H9 (cell line): ENCODE results near the gene HAPLN1. TPM values are rescaled to one million over a fixed set of nuclear protein-coding genes. Genes with fewer than 3 reads are reported as not detected.

Experiments used
- DNase-seq: peaks from one replicate; pipeline ENCODE4 v3.0.0-alpha.2; 2017
- H2AFZ ChIP-seq: one replicate; pipeline ENCODE4 v1.6.1; 2013; ENCODE audit warnings: mild to moderate bottlenecking, low read length, control low read depth, moderate library complexity
- H2AK5ac ChIP-seq: 2 replicates; pipeline ENCODE4 v1.6.1; 2013; ENCODE audit warnings: low read length, control low read depth, mixed read lengths; ENCODE audit not compliant: insufficient read length
- H2BK120ac ChIP-seq: one replicate; pipeline ENCODE4 v1.6.1; 2013; ENCODE audit warnings: low read depth, mild to moderate bottlenecking, low read length, control low read depth, inconsistent platforms; ENCODE audit not compliant: poor library complexity, severe bottlenecking
- H2BK12ac ChIP-seq: 2 replicates; pipeline ENCODE4 v1.6.1; 2013; ENCODE audit warnings: low read length, control low read depth, mixed read lengths, low read depth; ENCODE audit not compliant: insufficient read length
- H2BK15ac ChIP-seq: 2 replicates; pipeline ENCODE4 v1.6.1; 2013; ENCODE audit warnings: low read depth, low read length, control low read depth
- H2BK20ac ChIP-seq: one replicate; pipeline ENCODE4 v1.6.1; 2013; ENCODE audit warnings: low read depth, mild to moderate bottlenecking, low read length, control low read depth, inconsistent platforms; ENCODE audit not compliant: poor library complexity, severe bottlenecking
- H2BK5ac ChIP-seq: 2 replicates; pipeline ENCODE4 v1.6.1; 2013; ENCODE audit warnings: low read length, control low read depth, mixed read lengths; ENCODE audit not compliant: insufficient read length
- H3K14ac ChIP-seq: 2 replicates; pipeline ENCODE4 v1.6.1; 2013; ENCODE audit warnings: low read length, control low read depth; ENCODE audit not compliant: insufficient read depth
- H3K18ac ChIP-seq: 2 replicates; pipeline ENCODE4 v1.6.1; 2013; ENCODE audit warnings: low read depth, mild to moderate bottlenecking, mixed read lengths, low read length, control low read depth; ENCODE audit not compliant: insufficient read length
- H3K23ac ChIP-seq: 2 replicates; pipeline ENCODE4 v1.6.1; 2013; ENCODE audit warnings: low read length, control low read depth, mixed read lengths, low read depth; ENCODE audit not compliant: insufficient read length
- H3K23me2 ChIP-seq: 2 replicates; pipeline ENCODE4 v1.6.1; 2013; ENCODE audit warnings: low read depth, mild to moderate bottlenecking, mixed read lengths, low read length, control low read depth; ENCODE audit not compliant: insufficient read length, poor library complexity, severe bottlenecking
- H3K27ac ChIP-seq: 2 replicates; pipeline ENCODE4 v1.5.1; 2013; ENCODE audit warnings: low read length, control low read depth, mixed read lengths, low read depth; ENCODE audit not compliant: insufficient read length
- H3K27me3 ChIP-seq: 2 replicates; pipeline ENCODE4 v1.6.1; 2013; ENCODE audit warnings: low read length, control low read depth, inconsistent platforms; ENCODE audit not compliant: insufficient read depth
- H3K4ac ChIP-seq: 2 replicates; pipeline ENCODE4 v1.6.1; 2013; ENCODE audit warnings: low read depth, mild to moderate bottlenecking, control low read depth, inconsistent platforms, low read length, moderate library complexity
- H3K4me1 ChIP-seq: 2 replicates; pipeline ENCODE4 v1.6.1; 2013; ENCODE audit warnings: low read length, control low read depth, inconsistent platforms; ENCODE audit not compliant: insufficient read depth
- H3K4me2 ChIP-seq: 2 replicates; pipeline ENCODE4 v1.6.1; 2013; ENCODE audit warnings: low read length, control low read depth, mixed read lengths; ENCODE audit not compliant: insufficient read length, insufficient read depth
- H3K56ac ChIP-seq: 2 replicates; pipeline ENCODE4 v1.6.1; 2013; ENCODE audit warnings: low read depth, mild to moderate bottlenecking, mixed read lengths, low read length, control low read depth; ENCODE audit not compliant: insufficient read length
- H3K79me1 ChIP-seq: 2 replicates; pipeline ENCODE4 v1.6.1; 2013; ENCODE audit warnings: low read depth, mild to moderate bottlenecking, moderate library complexity, low read length, control low read depth, inconsistent platforms; ENCODE audit not compliant: insufficient read depth, poor library complexity, severe bottlenecking
- H3K79me2 ChIP-seq: 2 replicates; pipeline ENCODE4 v1.6.1; 2013; ENCODE audit warnings: low read length, control low read depth, inconsistent platforms; ENCODE audit not compliant: insufficient read depth
- H3K9ac ChIP-seq: 2 replicates; pipeline ENCODE4 v1.6.1; 2013; ENCODE audit warnings: low read length, control low read depth, mixed read lengths; ENCODE audit not compliant: insufficient read length; ENCODE audit errors: extremely low read depth
- H3K9me3 ChIP-seq: one replicate; pipeline ENCODE4 v1.6.1; 2013; ENCODE audit warnings: low read depth, low read length, inconsistent platforms; ENCODE audit not compliant: control insufficient read depth
- H3T11ph ChIP-seq: one replicate; pipeline ENCODE4 v1.6.1; 2013; ENCODE audit warnings: mild to moderate bottlenecking, low read length, control low read depth, inconsistent platforms
- H4K20me1 ChIP-seq: one replicate; pipeline ENCODE4 v1.6.1; 2013; ENCODE audit not compliant: control insufficient read depth, insufficient read length, insufficient read depth
- H4K5ac ChIP-seq: 2 replicates; pipeline ENCODE4 v1.6.1; 2013; ENCODE audit warnings: low read depth, mild to moderate bottlenecking, mixed read lengths, low read length, control low read depth; ENCODE audit not compliant: insufficient read length
- H4K8ac ChIP-seq: replicated peaks from 2 replicates; pipeline ENCODE4 v1.6.1; 2013; ENCODE audit warnings: low read length, control low read depth, mixed read lengths, low read depth; ENCODE audit not compliant: insufficient read length
- H4K91ac ChIP-seq: 2 replicates; pipeline ENCODE4 v1.6.1; 2013; ENCODE audit warnings: low read depth, mild to moderate bottlenecking, moderate library complexity, mixed read lengths, low read length, control low read depth; ENCODE audit not compliant: insufficient read length
- H3K27ac Mint-ChIP-seq, 3 experiments: 2 replicates in 2 of 3; 3 replicates in 1 of 3; pipeline ENCODE4 v1.8.0; 2020 to 2021; ENCODE audit warnings: mixed read lengths in 3 of 3, mild to moderate bottlenecking in 1 of 3, moderate library complexity in 1 of 3
- H3K27me3 Mint-ChIP-seq: 2 replicates; pipeline ENCODE4 v1.8.0; 2021; ENCODE audit warnings: low read depth, mild to moderate bottlenecking, moderate library complexity, mixed read lengths
- H3K36me3 Mint-ChIP-seq, 3 experiments: 2 replicates in 2 of 3; 3 replicates in 1 of 3; pipeline ENCODE4 v1.8.0; 2020 to 2021; ENCODE audit warnings: low read depth in 3 of 3, mixed read lengths in 3 of 3; ENCODE audit not compliant: insufficient read depth in 1 of 3
- H3K4me1 Mint-ChIP-seq, 2 experiments: 2 replicates each; pipeline ENCODE4 v1.8.0; 2020; ENCODE audit warnings: mixed read lengths in 2 of 2
- H3K4me3 Mint-ChIP-seq, 2 experiments: 2 replicates in 1 of 2; 3 replicates in 1 of 2; pipeline ENCODE4 v1.8.0; 2020 to 2021; ENCODE audit warnings: mild to moderate bottlenecking in 2 of 2, mixed read lengths in 2 of 2, moderate library complexity in 1 of 2
- H3K9me3 Mint-ChIP-seq, 2 experiments: 2 replicates in 1 of 2; 3 replicates in 1 of 2; pipeline ENCODE4 v1.8.0; 2020; ENCODE audit warnings: mild to moderate bottlenecking in 2 of 2, mixed read lengths in 2 of 2, moderate library complexity in 1 of 2
- total RNA-seq: library from RNA; stranded (reverse); gene quantifications from 2 replicates; pipeline ENCODE4 v1.2.1, GENCODE V29; 2021
- TF ChIP-seq, protein P1 (sequence below): fragments of 200-600 bp; sonication (generic); conservative IDR thresholded peaks from 3 replicates; pipeline ENCODE4 v1.8.0; 2021; ENCODE audit warnings: antibody characterized with exemption, mild to moderate bottlenecking

Gene HAPLN1
- total RNA-seq, 1 experiment from 2014 or later = 0.22 TPM

DNA sequence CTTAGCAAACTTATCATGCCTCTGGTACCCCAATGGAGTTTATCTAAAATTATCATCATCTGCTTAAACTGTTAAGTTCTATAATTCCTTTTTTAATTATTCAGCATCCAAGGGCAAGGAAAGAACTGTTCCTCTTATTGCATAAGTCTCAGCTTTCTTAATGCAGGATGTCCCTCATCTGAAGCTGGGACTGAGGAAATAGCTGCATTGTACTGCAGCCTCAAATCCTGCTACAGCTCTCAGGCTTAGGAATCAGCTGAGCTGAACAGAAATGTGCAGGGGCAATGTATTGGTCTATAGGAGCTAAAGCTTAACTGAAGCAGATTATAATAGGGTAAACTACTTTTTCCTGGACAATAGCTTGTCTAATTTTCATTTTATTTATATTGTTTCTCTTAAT lies 48.0 kb downstream of the HAPLN1 start:
- Histone ChIP-seq H3K4me2 (no peak overlapping the region), H2BK5ac (no peak overlapping the region), H4K5ac (no peak overlapping the region), H2BK20ac (no peak overlapping the region), H4K20me1 (no peaks in the 10 kb centered on the region), H3K23ac (no peak overlapping the region), H4K91ac (no peak overlapping the region), H3K4ac (no peak overlapping the region), H3K79me1 (no peaks in the 10 kb centered on the region), H3K18ac (no peak overlapping the region), H3K56ac (no peak overlapping the region), H3K9me3 (no peaks in the 10 kb centered on the region), H2BK15ac (no peak overlapping the region), H3K27me3 (no peaks in the 10 kb centered on the region), H3K14ac (no peak overlapping the region), H2AFZ (no peak overlapping the region), H2AK5ac (no peak overlapping the region), H3T11ph (no peak overlapping the region), H3K9ac (no peak overlapping the region), H2BK120ac (no peak overlapping the region), H2BK12ac (no peak overlapping the region), H3K23me2 (no peaks in the 10 kb centered on the region), H3K4me1 (no peaks in the 10 kb centered on the region), H3K79me2 (no peaks in the 10 kb centered on the region), H4K8ac (no peak overlapping the region), H3K27ac (no peak overlapping the region)
- H3K9me3 Mint-ChIP-seq = no peaks in the 10 kb centered on the region
- H3K27ac Mint-ChIP-seq = no peak overlapping the region
- no peak overlapping the region for H3K4me3 Mint-ChIP-seq
- DNase-seq = no peak
- H3K36me3 Mint-ChIP-seq = no peaks in the 10 kb centered on the region; a peak in 1 of 7 replicates
- TF ChIP-seq, protein P1, sequence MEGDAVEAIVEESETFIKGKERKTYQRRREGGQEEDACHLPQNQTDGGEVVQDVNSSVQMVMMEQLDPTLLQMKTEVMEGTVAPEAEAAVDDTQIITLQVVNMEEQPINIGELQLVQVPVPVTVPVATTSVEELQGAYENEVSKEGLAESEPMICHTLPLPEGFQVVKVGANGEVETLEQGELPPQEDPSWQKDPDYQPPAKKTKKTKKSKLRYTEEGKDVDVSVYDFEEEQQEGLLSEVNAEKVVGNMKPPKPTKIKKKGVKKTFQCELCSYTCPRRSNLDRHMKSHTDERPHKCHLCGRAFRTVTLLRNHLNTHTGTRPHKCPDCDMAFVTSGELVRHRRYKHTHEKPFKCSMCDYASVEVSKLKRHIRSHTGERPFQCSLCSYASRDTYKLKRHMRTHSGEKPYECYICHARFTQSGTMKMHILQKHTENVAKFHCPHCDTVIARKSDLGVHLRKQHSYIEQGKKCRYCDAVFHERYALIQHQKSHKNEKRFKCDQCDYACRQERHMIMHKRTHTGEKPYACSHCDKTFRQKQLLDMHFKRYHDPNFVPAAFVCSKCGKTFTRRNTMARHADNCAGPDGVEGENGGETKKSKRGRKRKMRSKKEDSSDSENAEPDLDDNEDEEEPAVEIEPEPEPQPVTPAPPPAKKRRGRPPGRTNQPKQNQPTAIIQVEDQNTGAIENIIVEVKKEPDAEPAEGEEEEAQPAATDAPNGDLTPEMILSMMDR = no peak
- H3K4me1 Mint-ChIP-seq = no peaks in the 10 kb centered on the region
- no peaks in the 10 kb centered on the region for H3K27me3 Mint-ChIP-seq
